Esophagus squamous epithelium (tissue), 5 donors: Measurements from ENCODE around the gene TSPAN32. TPM values are rescaled to one million over a fixed set of nuclear protein-coding genes. Genes with fewer than 3 reads are reported as not detected.

ENCODE experiments used
- DNase-seq: peaks from one replicate; lab custom pipeline; 2025; lab: John Stamatoyannopoulos, UW
- H3K27ac ChIP-seq, 4 donors: fragments of 200-600 bp; sonication (generic); one replicate each; pipeline ENCODE4 v1.5.1; 2016 to 2019; ENCODE audit warnings: mild to moderate bottlenecking in 1 of 4
- H3K27me3 ChIP-seq, 4 donors: fragments of 200-600 bp; sonication (generic); 1 replicate in 3 of 4; 2 replicates in 1 of 4; pipeline versions ENCODE4 v1.5.1 to v1.6.0; 2017 to 2021; ENCODE audit warnings: antibody characterized with exemption in 1 of 4
- H3K36me3 ChIP-seq, 3 donors: fragments of 200-600 bp; sonication (generic); one replicate each; pipeline ENCODE4 v1.5.1; 2016 to 2019
- H3K4me1 ChIP-seq, 3 donors: fragments of 200-600 bp; sonication (generic); one replicate each; pipeline ENCODE4 v1.5.1; 2017 to 2019
- H3K4me3 ChIP-seq, 4 donors: fragments of 200-600 bp; sonication (generic); 1 replicate in 3 of 4; 2 replicates in 1 of 4; pipeline ENCODE4 v1.5.1; 2016 to 2019; ENCODE audit warnings: mild to moderate bottlenecking in 2 of 4, moderate library complexity in 1 of 4
- H3K9me3 ChIP-seq, 3 donors: fragments of 200-600 bp; sonication (generic); one replicate each; pipeline ENCODE4 v1.5.1; 2016 to 2019
- CTCF ChIP-seq, 6 experiments: fragments of 450-650 bp in 4 of 6; fragments of 200-600 bp in 2 of 6; sonication (generic) in 2 of 6; IDR thresholded peaks; one replicate each; pipeline ENCODE4 v1.5.1; 2016 to 2019; ENCODE audit warnings: antibody characterized with exemption in 6 of 6, mild to moderate bottlenecking in 4 of 6, moderate library complexity in 4 of 6
- POLR2A ChIP-seq, 4 donors: fragments of 450-650 bp; IDR thresholded peaks; one replicate each; pipeline ENCODE4 v1.6.1; 2017; ENCODE audit warnings: antibody characterized with exemption in 4 of 4, mild to moderate bottlenecking in 4 of 4, moderate library complexity in 3 of 4
- WGBS, 2 donors: methylation state at CpG; one replicate each; pipeline ENCODE4 v1.1.5; 2018; 5-methylcytosine and 5-hydroxymethylcytosine counted together
- intact Hi-C: fragments of 100-400 bp; cut with DNase I; formaldehyde crosslinking; loops from one replicate; pipeline ENCODE4 v1.15.0; 2022
- total RNA-seq, 4 donors: library from RNA; depleted of rRNA; stranded (reverse); fragments of >200 nt; gene quantifications; one replicate each; pipeline ENCODE4 v1.1.0, GENCODE V29; 2016
- donor health status: DM: yes; HTN: yes; CAD: no.

TSPAN32 gene
- total RNA-seq: 1 to 10 TPM in 1 of 4 donors, not detected in 3; 2.5 TPM

GRCh38 chr11:2301631-2302305 lies at the start of gene TSPAN32, which contains the start of gene C11orf21:
Gene TSPAN32 (plus strand): TSS chr11:2302013. CDS start chr11:2302150, 137 bp downstream.
Gene C11orf21 (minus strand): TSS chr11:2301918. CDS start chr11:2301808, 110 bp downstream.
- TF ChIP-seq CTCF (IDR thresholded peaks at IDR 0.05) (no peak), POLR2A (IDR thresholded peaks at IDR 0.05) (no peak)
- intact Hi-C loops: loop anchor here (5.0 kb wide), 1 partner anchor 104 kb away; no protein-coding TSS in a partner anchor
- Histone ChIP-seq H3K4me3 (peak within 1 kb of the TSS in 3 of 4 donors; percentile 19 to 51 (median 30)), H3K27ac (peak within 1 kb of the TSS; percentile 13 to 84 (median 48)), H3K4me1 (peaks cover 23 to 47% (median 31%) of the 10 kb centered on the region in 3 donors), H3K9me3 (no peaks in the 10 kb centered on the region), H3K36me3 (no peaks in the 10 kb centered on the region), H3K27me3 (peaks cover 0 to 17% (median 0%) of the 10 kb centered on the region in 4 donors)
- no peak for DNase-seq
- WGBS, 2 donors: 47% methylated on average over 11 of the region's 16 CpGs; no CpG with 5 or more reads in 1 of the 2 donors

- Histone ChIP-seq H3K27ac (no peak overlapping the region), H3K9me3 (no peaks in the 10 kb centered on the region), H3K4me1 (peaks cover 0 to 15% (median 0%) of the 10 kb centered on the region in 3 donors), H3K4me3 (no peak overlapping the region), H3K27me3 (peaks cover 0 to 18% (median 0%) of the 10 kb centered on the region in 4 donors), H3K36me3 (no peaks in the 10 kb centered on the region)
- 79 to 87% methylated on average over 6 of the region's 6 CpGs for WGBS, 2 donors
- intact Hi-C loops: no loop called here
- TF ChIP-seq POLR2A (IDR thresholded peaks at IDR 0.05) (no peak), CTCF (IDR thresholded peaks at IDR 0.05) (no peak)
- DNase-seq: no peak
Measured at GRCh38 chr11:2252018-2252417, 49.8 kb upstream of the TSPAN32 start.

- no peak for DNase-seq
- Histone ChIP-seq H3K9me3 (no peaks in the 10 kb centered on the region), H3K4me1 (peaks cover 0 to 32% (median 5%) of the 10 kb centered on the region in 3 donors), H3K27ac (peak overlapping the region in 3 of 4 donors; percentile 28 to 88 (median 82)), H3K36me3 (no peaks in the 10 kb centered on the region), H3K27me3 (peaks cover 0 to 24% (median 0%) of the 10 kb centered on the region in 4 donors), H3K4me3 (peak overlapping the region in 1 of 4 donors; percentile 7)
- no peak for TF ChIP-seq CTCF (IDR thresholded peaks at IDR 0.05)
- no peak for TF ChIP-seq POLR2A (IDR thresholded peaks at IDR 0.05)
- 24 to 43% methylated on average over 6 to 14 of the region's 14 CpGs for WGBS, 2 donors
- intact Hi-C loops: no loop called here
Measured at GRCh38 chr11:2256293-2256913, 45.4 kb upstream of the TSPAN32 start.

GRCh38 chr11:2256951-2257700 lies 44.7 kb upstream of the TSPAN32 start:
- 40 to 44% methylated on average over 2 to 6 of the region's 31 CpGs for WGBS, 2 donors
- Histone ChIP-seq H3K27me3 (peaks cover 0 to 31% (median 0%) of the 10 kb centered on the region in 4 donors), H3K36me3 (no peaks in the 10 kb centered on the region), H3K9me3 (no peaks in the 10 kb centered on the region), H3K4me1 (peaks cover 0 to 32% (median 5%) of the 10 kb centered on the region in 3 donors), H3K27ac (peak overlapping the region; percentile 75 to 88 (median 81)), H3K4me3 (peak overlapping the region in 2 of 4 donors; percentile 7 to 38)
- no peak for TF ChIP-seq POLR2A (IDR thresholded peaks at IDR 0.05)
- no peak for TF ChIP-seq CTCF (IDR thresholded peaks at IDR 0.05)
- no peak for DNase-seq
- intact Hi-C loops: no loop called here
